GM12872 (cell line): ENCODE data around the gene COL26A1.

ENCODE experiments used
- CTCF ChIP-seq: IDR thresholded peaks from 3 replicates; pipeline ENCODE4 v1.5.1; 2011; ENCODE audit warnings: low read depth, mild to moderate bottlenecking, low read length, moderate library complexity; ENCODE audit not compliant: insufficient read depth

Gene COL26A1

GRCh38 chr7:101441890-101442289 is 79.2 kb downstream of the COL26A1 start:
- no peak for TF ChIP-seq CTCF

DNA sequence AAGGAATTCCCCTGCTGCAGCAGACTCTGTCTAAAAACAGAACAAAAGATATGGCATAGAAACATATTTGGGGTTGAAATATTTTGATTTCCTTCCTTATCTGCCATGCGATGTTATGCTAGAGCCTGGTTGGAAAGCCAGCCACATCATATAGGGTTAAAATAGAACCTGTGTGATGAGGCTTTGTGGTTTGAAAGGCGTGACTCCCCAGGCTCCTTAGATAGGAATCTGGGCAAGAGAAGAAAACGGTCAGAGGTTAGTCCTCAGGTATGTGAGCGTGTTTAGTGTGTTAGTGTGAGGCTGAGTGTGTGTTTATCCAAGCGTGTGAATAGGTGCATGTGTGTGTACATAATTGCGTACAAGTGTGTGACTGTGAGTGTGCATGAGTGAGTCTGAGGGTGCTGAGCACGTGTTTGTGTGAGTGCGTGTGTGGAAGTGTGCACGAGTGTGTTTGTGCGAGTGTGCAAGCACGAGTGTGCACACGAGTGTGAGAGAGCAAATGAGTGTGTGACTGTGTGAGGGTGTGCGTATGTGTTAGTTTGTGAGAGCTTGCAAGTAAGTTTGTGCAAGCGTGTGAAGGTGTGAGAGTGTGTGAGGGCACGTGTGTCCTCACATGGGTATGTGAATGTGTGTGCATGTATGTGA is 79.9 kb downstream of the COL26A1 start:
- TF ChIP-seq CTCF, result no peak

GRCh38 chr7:101450064-101450463 is 87.4 kb downstream of the COL26A1 start:
- no peak for TF ChIP-seq CTCF

DNA sequence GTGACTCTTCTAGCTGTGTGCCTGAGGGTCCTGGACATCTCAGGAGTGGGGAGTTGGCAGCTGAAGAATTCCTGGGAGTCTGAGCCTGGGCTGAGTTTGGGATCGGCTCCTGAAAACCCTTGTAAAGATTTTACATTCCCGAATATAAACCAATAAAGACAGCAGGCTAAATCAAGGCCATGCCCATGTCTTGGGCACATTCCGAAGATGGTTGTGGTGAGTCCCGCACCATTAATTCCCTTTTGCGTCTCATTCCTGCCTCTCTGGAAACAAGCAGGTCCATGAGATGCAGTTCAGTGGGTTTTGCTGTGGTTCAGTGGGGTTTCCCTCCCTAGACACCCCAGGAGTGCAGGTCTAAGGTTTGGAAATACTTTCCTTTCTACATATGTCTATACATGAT is 90.9 kb downstream of the COL26A1 start:
- TF ChIP-seq CTCF, result no peak

DNA sequence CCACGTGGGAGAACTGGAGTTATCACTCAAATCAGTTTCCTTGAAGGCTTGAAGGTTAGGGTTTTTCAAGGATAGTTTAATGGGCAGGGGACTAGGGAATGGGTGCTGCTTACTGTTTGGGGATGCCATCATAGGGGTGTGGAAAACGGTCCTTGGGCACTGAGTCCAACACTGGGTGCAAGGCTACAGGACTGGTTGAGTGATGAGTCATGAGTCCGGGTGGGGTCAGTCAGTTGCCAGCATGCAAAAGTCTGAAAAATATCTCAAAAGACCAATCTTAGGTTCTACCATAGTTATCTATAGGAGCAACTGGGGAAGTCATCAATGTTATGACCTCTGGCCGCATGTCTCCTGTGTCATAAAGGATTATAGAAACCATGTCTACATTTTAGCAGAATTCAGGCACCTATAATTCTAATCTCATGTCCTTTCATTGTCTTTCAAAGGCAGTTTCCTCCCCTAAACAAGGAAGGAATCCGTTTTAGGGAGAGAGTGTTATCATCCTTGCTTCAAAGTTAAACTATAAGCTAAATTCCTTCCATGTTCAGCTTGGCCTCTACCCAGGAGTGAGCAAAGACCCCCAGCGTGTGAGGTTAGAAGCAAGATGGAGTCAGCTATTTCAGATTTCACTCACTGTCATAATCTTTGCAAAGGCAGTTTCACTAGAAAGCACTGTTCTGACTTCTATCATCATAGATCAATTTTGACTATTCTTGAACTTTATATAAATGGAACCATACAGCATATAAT is 94.5 kb downstream of the COL26A1 start:
- TF ChIP-seq CTCF, result no peak

GRCh38 chr7:101465131-101465530 is 102.5 kb downstream of the COL26A1 start:
- no peak for TF ChIP-seq CTCF

DNA sequence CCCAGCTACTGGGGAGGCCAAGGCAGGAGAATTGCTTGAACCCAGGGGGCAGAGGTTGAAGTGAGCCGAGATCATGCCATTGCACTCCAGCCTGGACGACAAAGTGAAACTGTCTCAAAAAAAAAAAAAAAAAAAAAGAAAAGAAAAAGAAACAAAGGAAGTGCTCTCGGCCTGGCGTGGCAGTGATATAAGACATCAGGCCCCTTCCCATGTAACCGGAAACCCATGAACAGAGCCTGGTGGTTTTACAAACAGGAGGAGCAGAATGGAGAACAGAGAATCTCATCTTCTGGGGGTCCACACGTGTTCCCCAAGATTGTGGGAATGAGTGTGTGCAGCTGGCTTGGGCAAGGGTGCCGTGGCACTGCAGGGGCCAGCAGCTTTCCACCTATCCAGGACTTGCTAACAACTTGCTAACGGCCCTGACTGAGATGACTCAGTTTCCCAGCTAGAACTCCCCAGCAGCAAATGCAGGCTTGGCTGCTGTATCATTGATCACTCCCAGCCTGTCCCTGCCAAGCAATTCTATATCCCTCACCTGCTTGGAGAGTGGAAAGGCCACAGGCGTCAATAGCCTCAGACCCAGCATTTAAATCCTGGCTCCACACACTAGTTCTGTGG is 103.0 kb downstream of the COL26A1 start:
- TF ChIP-seq CTCF, result no peak
